Brain pericyte (primary cell): ENCODE data around the gene NRDC.

ENCODE experiments used
- DNase-seq: peaks from one replicate; pipeline ENCODE4 v3.0.0-alpha.2; 2012; ENCODE audit warnings: low read depth, low spot score

Gene NRDC

DNA sequence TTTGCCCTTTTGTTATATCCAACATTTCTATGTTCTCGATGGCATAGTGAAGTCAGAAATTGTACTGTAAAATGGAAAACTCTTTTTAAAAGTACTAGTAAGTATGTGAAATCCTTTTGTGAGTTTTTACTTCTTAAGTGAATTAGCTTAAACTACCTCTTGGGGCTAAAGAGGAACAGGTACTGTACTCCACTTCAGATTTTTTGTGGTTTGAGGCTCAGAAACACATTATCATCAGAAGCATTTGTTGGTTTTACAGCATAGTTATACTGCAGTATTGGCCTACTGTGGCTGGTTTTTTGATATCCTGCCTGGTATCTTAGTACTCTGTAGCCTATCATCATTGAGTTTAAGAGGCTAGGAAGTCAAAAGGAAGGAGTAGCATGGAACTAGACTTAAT is 117.2 kb downstream of the NRDC start:
- no peak for DNase-seq

DNA sequence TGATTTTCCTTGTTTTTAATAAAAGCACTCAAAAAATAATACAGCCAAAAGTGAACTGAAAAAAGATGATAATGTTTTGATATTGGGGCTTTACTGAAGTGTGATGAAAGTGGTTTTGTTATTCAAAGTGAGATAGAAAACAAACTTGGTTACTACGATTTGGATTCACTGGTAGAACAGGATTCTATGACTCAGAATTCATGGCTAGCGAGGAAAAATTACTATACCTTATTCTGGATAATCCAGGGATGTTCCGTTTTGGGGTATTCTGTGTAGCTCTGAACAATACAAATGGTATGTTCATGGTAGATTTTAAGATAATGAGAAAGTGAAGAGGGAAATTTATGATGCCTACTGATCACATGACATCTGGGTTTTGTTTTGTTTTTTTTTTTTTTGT is 117.7 kb downstream of the NRDC start:
- no peak for DNase-seq

DNA sequence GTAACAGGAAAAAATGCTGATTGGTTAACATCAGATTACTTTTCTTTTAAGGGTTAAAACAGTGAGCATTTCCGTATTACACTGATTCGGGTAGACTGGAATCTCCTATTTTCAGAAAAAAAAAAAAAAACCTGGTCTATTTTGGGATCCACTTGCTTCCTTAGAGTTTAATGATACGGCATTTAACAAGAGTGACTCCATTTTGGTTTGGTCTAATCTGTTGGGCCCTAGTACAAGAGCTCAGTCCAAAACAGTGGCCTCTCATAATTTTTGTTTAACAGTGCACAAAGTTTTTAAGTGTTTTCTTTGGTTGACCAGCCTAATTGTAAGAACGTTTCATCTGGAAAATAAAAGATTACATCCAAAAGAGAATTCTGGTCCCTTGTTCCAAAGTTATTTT is 120.2 kb downstream of the NRDC start:
- no peak for DNase-seq

DNA sequence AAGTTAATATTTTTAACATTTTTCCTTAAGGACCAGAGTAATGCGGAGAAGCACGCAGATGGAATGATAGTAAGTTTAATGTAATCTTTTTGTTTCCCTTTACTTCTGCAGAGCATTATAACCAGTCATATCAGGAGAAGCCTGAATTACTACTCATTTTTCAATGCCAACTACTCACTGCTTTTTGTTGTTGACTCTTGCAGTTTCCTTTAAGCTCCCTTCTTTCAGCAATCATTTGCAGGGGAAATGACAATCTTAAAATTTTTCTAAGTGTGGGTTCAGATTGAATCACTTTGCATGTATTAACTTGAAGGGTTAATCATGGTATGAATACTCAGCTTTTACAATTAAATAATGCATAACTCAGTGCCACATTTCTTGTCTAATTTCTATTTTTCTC is 122.2 kb downstream of the NRDC start:
- no peak for DNase-seq

DNA sequence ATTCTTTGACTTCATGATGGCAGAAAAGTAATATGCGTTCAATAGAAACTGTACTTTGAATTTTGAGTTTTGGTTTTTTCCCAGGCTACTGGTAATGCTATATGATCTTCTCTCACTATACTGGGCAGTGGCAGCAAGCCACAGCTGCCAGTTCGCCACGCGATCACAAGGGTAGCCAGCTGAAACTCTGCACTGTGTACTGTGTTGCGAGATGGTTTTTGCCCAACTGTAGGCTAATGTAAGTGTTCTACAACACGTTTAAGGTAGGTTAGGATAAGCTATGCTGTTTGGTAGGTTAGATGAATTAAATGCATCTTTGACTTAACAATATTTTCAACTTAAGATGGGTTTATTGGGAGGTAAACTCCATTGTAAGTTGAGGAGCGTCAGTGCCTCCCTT is 123.1 kb downstream of the NRDC start:
- DNase-seq: no peak

DNA sequence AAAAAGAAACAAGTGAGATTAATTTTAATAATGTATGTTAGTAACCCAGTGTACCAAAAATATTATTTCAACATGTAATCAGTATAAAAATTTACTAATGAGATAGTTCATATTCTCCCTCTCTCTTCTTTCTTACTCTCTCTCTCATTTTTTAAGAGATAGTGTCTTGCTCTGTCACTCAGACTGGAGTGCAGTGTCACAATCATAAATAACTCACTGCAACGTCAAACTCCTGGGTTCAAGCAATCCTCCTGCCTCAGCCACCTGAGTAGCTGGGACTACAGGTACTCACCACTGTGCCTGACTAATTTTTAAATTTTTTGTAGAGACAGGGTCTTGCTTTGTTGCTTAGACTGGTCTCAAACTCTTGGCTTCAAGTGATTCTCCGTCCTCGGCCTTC is 123.9 kb downstream of the NRDC start:
- no peak for DNase-seq

DNA sequence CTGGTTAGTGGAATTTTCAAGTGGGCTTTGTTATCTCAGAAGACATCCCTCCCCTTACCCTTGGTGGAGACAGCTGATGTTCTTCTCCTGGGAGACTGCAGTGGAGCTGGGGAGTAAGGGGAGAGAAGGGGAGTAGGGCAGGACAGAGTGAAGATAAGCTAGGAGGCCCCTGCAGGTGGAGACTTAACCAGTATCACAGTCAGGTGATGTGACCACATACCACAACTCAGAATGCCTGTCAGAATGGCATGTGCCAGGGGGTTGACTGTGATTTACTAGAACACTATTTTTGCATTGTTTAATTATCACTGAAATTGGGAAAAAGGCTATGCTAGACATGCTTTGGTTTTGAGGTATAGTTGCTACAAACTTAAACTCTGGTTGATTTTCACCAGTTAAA is 124.6 kb downstream of the NRDC start:
- no peak for DNase-seq

DNA sequence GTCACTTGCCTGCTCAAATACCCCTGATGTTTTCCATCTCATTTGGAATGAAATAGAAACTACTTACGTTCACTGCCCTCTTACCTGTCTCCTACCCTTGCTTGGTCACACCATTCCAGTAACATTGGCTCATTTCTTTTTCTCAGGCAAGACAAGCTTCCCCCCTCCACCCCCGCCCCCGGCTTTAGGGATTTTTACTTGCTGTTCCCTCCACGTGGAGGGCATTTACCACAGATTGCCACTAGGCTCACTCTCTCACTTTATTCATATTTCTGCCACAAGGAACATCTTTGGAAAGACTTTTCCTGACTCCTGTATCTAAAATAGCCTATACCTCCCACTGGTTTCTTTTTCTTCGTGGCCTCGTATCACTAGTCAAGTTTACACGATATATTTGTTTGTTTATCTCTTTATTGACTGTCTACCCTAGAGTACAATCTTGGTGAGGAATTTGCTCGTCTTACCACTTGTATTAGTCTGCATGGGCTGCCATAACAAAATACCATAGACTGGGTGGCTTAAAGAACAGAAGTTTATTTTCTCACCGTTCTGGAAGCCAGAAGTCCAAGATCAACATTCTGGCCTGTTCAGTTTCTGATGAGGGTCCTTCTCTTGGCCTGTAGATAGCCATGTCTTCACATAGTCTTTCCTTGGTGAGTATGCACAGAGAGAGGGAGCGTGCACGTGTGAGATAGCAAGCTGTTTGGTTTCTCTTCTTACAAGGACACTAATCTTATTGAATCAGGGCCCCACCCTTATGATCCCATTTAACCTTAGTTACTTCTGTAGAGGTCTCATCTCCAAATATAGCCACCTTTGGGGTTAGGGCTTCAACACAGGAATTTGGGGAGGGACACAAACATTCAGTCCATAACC is 126.2 kb downstream of the NRDC start:
- DNase-seq: no peak

DNA sequence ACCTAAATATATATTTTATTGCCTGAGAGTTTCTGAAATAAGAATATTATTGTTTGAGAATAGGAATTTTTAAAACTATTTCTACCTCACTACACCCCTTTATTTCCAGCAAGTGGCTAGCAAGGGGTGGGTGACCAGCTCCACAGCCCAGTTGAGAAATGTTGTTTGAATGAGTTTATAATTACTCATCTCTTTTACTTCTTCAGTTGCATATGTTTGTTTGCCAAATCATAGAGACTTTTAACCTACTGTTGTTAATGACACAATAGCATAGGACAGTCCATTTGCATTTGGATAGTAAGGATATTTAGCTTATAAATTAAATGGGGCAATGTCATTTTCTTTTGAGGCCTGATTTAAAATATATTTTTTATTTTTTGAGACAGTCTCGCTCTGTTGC is 127.8 kb downstream of the NRDC start:
- no peak for DNase-seq

DNA sequence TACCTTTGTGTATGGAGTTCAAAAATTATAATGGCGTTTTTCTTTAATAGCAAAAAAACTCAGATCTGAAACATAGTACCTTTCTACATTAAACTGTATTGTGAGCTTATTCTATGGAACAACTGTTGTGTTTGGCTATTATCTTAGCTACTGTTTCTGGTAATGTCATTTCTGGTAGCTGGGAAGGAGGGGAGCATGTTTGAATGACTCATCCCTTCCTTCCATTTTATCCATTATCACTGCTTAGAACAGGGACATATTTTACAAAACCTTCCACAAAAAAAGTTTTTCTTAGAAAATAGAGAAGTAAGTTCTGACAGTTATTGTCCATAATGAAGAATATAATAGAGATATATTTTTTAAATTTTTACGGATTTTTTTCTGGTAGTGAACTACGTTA is 128.3 kb downstream of the NRDC start:
- no peak for DNase-seq

DNA sequence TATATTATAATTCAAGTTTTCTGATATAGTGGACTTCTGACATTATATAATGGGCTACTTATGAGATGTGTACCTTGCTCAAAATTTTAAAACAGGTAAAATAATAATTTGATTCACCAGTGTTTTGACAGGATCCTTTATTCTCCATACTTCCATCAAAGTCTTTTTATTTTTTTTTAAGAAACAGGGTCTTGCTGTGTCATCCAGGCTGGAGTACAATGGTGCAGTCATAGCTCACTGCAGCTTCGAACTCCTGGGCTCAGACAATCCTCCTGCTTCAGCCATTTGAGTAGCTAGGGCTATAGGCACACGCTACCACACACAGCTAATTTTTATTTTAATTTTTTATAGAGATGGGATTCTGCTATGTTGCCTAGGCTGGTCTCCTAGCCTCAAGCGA is 129.4 kb downstream of the NRDC start:
- DNase-seq: no peak

DNA sequence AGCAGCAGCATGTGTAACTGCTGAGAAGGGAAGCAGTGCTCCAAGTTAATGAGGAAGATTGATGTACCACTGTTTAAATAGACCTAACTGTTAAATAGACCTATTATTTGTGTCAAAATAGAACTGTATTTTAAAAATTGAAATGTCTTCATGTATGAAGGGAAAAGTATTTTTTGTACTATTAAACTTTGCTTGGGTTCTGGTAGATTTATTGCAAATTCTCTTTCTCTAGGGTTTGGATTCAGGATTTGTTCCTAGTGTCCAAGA is 133.3 kb downstream of the NRDC start:
- DNase-seq: no peak

DNA sequence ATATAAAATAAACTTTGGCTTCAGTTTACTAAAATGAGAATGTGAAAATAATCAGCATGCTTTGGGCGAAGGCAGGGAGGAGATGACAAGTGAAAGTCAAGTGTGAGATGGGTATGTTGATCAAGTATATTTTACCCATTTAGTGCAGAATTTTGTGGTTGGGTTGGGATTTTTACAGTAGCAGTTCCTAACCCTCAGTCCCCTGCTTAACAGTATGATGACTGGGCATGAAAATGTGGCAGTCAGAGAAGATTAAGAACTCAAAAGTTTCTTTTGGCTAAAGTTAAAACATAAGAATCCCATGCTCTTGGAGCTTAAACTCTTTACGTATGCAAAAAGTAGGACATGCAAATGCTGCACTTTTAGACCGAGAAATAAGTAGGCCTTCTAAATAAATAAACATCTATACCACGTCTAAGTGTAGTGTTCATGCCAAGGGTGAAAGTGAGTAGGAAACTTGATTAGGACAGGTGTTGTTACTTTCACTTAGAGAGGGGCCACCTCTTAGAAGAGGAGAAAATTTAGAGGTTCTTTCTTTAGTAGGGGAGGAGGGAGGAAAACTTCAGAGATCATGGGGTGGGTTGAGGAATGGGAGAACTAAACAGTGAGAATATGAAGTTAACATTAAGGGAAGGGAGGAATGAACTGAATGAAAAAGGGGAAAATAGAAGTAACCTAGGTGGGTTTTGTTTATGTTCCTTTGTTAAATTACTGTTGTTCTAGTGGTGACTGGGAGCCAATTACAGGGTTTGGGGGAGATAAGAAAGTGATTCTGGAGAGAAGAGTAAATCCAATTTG is 133.8 kb downstream of the NRDC start:
- no peak for DNase-seq

DNA sequence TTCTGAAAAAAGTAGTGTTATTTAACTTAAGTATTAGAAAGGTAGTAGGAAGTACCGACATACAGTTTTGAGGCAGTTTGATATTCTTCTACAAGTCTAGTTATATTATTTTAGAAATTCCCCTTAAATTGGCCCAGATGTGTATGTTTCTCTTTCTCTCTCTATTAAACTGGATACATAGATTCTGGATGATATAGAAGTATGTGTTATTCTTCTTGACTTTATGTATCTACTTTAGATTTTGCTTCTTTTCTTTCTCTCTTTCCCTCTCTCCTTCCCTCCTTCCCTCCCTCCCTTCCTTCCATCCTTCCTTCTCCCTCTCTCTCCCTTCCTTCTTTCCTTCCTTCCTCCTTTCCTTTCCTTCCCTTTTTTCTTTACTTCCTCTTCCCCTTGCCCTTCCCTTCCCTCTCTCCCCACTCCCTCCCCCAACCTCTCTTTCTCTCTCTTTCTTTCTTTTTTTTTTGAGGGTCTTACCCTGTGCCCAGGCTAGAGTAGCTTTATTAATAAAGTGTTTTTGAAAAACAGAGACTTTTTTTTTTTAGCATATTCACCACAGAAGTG is 137.3 kb downstream of the NRDC start:
- DNase-seq: no peak

DNA sequence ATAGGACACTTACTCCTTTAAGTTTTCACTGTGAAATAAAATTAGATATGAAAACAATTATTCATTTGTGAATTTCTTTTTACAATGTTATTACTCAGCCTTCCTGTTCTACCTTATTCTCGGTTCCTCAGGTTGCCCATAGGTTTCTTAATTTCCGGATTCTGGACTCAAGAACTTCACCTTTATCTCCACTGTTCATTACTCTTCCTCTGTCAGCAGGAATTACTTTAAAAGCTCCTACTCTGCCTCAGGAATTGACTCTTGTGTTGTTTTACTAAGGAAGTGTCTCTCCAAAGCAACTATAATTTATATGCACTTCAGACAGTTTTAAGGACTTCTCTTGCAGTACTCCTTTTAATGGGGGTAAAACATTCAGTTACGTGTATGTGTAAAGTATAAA is 137.9 kb downstream of the NRDC start:
- DNase-seq: no peak
